ENCODE results near the gene ABCB6.

The ABCB6 gene

DNA sequence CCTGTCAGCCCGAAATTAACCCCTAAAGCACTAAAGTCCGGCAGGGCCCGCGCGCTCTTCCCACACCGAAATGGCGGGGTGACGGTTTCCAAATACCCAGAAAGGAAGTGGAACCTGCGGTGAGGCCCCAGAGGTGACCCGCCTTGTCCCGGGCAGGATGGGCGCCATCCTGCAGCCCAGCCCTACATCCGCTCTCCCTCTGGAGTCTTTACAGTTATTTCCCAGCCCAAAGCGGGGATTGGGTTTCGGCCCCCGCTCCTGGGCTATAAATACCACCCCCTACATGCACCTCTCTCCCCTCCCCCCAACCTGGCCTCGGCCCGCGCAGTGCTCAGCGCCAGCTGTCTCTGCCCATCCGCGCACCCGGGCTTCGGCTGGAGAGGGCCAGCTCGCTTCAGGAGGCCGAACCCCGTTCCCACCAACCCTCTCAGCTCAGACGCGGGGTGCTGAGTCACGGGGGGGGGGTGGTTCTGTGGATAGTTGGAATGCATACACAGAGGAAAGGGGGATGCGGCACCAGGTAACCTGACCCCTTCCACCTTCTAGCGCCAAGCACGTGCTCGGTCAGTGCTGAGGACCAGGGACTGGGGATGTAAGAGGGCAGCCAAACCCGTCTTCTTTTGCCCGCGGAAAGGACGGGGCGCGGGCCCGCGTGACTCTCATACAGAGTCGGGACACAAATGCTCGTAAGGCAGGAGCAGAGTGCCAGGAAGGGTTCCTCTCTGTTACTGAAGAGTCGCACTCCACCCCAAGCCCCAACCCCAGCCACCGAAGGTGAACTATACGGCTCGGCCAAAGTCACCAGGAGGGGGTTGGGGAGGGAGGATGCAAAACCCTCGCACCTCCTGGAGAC lies 34.4 kb upstream of the ABCB6 start, which contains the start of gene TUBA4B:
TUBA4B (plus strand) TSS at position 344 of the 853 bp plus-strand sequence; CDS start at position 509, 165 bp downstream.
- peak within 1 kb of the TSS; percentile 72 for H2AFZ ChIP-seq
- H3K4me2 ChIP-seq (ENCODE audit: low read length), result peak within 1 kb of the TSS; percentile 97
- H3K36me3 ChIP-seq (ENCODE audit: control insufficient read depth, insufficient read depth, low read length), result no peaks in the 10 kb centered on the region
- peak within 1 kb of the TSS; percentile 73 for H3K4me3 ChIP-seq (ENCODE audit: low read depth, low read length)
- H3K9ac ChIP-seq, result peak within 1 kb of the TSS; percentile 8
- H3K27ac ChIP-seq, result peak within 1 kb of the TSS; percentile 75
- peaks cover 2% of the 10 kb centered on the region for H3K79me2 ChIP-seq
- no peak for TF ChIP-seq CTCF (IDR thresholded peaks at IDR 0.05)
- no peaks in the 10 kb centered on the region for H3K27me3 ChIP-seq (ENCODE audit: control insufficient read depth, insufficient read depth, low read length)
- peaks cover 30% of the 10 kb centered on the region for H3K4me1 ChIP-seq
- no peaks in the 10 kb centered on the region for H3K9me3 ChIP-seq (ENCODE audit: control insufficient read depth, low read length)

DNA sequence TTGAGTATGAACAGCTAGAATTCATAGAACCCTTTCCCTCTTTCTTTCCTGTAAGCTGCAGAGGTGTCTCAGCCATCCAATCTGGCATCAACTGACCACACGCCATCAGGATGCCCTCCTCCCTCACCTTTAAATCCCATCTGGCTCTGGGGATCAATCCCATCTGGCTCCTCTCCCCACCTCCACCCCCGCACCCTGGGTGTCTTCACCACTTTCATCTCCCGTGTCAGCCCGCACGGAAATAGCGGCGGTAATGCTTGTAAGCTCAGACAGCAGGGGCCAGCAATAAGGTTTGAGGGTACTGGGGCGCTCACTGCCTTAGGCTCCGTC lies 33.8 kb upstream of the ABCB6 start:
- no peaks in the 10 kb centered on the region for H3K27me3 ChIP-seq (ENCODE audit: control insufficient read depth, insufficient read depth, low read length)
- no peaks in the 10 kb centered on the region for H3K9me3 ChIP-seq (ENCODE audit: control insufficient read depth, low read length)
- TF ChIP-seq CTCF (IDR thresholded peaks at IDR 0.05), result no peak
- peaks cover 30% of the 10 kb centered on the region for H3K4me1 ChIP-seq
- peak overlapping the region; percentile 97 for H3K4me2 ChIP-seq (ENCODE audit: low read length)
- peak overlapping the region; percentile 72 for H2AFZ ChIP-seq
- no peak overlapping the region for H3K9ac ChIP-seq
- H3K27ac ChIP-seq, result peak overlapping the region; percentile 75
- H3K79me2 ChIP-seq, result peaks cover 2% of the 10 kb centered on the region
- H3K4me3 ChIP-seq (ENCODE audit: low read depth, low read length), result peak overlapping the region; percentile 73
- no peaks in the 10 kb centered on the region for H3K36me3 ChIP-seq (ENCODE audit: control insufficient read depth, insufficient read depth, low read length)

DNA sequence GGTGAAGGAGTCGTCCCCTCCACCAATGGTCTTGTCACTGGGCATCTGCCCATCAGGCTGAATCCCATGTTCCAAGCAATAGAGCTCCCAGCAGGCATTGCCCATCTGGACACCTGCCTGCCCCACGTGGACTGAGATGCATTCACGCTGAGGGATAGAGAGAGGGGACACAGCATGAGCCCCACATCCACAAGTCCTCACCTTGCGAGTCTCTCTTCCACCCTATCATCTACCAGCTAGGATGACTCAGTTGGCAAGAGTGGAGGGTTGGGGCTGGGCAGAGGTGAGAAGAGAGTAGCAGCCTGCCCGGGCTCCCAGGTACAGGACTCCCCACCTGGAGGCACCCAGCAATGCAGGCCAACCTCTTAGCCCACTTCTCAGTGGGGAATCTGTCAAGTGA lies 33.3 kb upstream of the ABCB6 start:
- H3K9me3 ChIP-seq (ENCODE audit: control insufficient read depth, low read length), result no peaks in the 10 kb centered on the region

DNA sequence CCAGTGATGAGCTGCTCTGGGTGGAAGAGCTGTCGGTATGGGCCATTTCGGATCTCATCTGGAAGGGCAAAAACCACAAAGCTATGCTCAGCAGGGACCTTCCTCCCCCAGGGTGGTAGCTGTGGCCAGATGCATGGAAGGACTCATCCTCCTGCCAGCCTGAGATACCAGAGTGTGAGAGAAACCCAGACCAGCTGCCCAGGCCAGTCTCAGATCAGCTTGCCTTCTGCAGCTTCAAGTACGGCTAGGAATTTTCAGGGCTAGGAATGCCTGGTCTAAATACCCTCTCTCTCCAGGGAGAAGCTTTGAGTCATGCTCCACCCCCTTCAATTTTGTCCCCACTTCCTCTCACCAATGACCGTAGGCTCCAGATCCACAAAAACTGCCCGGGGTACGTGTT lies 32.9 kb upstream of the ABCB6 start:
- Histone ChIP-seq H3K4me3 (ENCODE audit: low read depth, low read length) (no peak overlapping the region), H3K27ac (no peak overlapping the region), H3K27me3 (ENCODE audit: control insufficient read depth, insufficient read depth, low read length) (no peaks in the 10 kb centered on the region), H3K9ac (no peak overlapping the region), H3K36me3 (ENCODE audit: control insufficient read depth, insufficient read depth, low read length) (no peaks in the 10 kb centered on the region), H3K4me1 (peaks cover 30% of the 10 kb centered on the region), H3K9me3 (ENCODE audit: control insufficient read depth, low read length) (no peaks in the 10 kb centered on the region), H3K79me2 (peaks cover 2% of the 10 kb centered on the region), H3K4me2 (ENCODE audit: low read length) (no peak overlapping the region), H2AFZ (no peak overlapping the region)
- no peak for TF ChIP-seq CTCF (IDR thresholded peaks at IDR 0.05)

More for the DNA sequence above, 33.3 kb upstream of the ABCB6 start:
- Histone ChIP-seq H3K4me1 (peaks cover 30% of the 10 kb centered on the region), H3K9ac (no peak overlapping the region), H3K36me3 (ENCODE audit: control insufficient read depth, insufficient read depth, low read length) (no peaks in the 10 kb centered on the region), H3K27me3 (ENCODE audit: control insufficient read depth, insufficient read depth, low read length) (no peaks in the 10 kb centered on the region), H3K4me3 (ENCODE audit: low read depth, low read length) (no peak overlapping the region), H2AFZ (no peak overlapping the region), H3K79me2 (peaks cover 2% of the 10 kb centered on the region), H3K4me2 (ENCODE audit: low read length) (no peak overlapping the region), H3K27ac (peak overlapping the region; percentile 75)
- TF ChIP-seq CTCF (IDR thresholded peaks at IDR 0.05), result no peak
